AG04449 (cell line): ENCODE results near the gene SNRPE.

Source experiments
- CTCF ChIA-PET: fragments of 350-600 bp; formaldehyde crosslinking; extraction: SDS; loops from one replicate; lab custom pipeline; 2021; ENCODE audit warnings: antibody characterized with exemption; lab: Yijun Ruan, JAX
- POLR2A ChIA-PET: fragments of 400-600, 350-600 bp; formaldehyde crosslinking; extraction: SDS; loops from one replicate; lab custom pipeline; 2020; ENCODE audit warnings: antibody characterized with exemption, inconsistent platforms; lab: Yijun Ruan, JAX
- DNase-seq: peaks from one replicate; pipeline ENCODE4 v3.0.0-alpha.2; 2010; ENCODE audit warnings: low read depth, low spot score
- H3K4me3 ChIP-seq: 2 replicates; pipeline ENCODE4 v1.5.1; 2011; ENCODE audit warnings: low read depth, mild to moderate bottlenecking, control low read depth, low read length
- CTCF ChIP-seq: IDR thresholded peaks from one replicate; pipeline ENCODE4 v1.5.1; 2011; ENCODE audit warnings: mild to moderate bottlenecking, moderate library complexity, low read length, control low read depth, inconsistent platforms; ENCODE audit not compliant: insufficient read depth; ENCODE audit errors: missing control alignments

The SNRPE gene

DNA sequence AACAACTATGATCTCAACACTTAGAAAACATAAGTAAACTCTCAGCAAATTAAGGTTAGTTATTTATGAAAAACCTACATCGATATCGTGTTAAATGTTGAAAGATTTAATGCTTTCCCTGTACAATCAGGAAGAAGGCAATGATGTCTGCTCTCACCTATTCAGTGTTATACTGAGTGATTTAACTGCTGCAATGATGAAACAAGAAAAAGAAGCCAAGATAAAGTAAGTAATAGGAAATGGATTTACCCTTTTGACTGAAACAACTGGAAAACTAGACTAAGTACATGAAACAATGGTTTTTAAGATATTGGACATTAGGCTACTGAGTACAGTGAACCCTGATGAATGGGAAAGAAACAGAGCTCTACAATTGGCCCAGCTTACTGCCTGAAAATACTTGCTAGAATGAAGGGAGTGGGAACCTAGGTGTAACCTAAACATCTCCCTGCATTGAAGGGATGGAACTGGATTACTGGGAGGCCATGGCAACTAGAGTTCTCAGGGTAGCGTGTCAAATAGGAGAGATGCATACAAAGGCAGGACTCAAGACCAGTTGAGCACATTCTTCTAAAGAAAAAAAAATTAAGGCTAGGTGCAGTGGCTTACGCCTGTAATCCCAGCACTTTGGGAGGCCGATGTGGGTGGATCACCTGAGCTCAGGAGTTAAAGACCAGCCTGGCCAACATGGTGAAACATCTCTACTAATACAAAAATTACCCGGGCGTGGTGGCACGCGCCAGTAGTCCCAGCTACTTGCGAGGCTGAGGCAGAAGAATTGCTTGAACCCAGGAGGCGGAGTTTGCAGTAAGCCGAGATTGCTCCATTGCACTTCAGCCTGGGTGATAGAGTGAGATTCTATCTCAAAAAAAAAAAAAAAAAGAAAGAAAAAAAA is 37.3 kb downstream of the SNRPE start:
- POLR2A ChIA-PET, result no interaction called here
- DNase-seq, result no peak
- no peak overlapping the region for H3K4me3 ChIP-seq
- no peak for TF ChIP-seq CTCF
- CTCF ChIA-PET, result interaction anchor here (1.0 kb wide), 1 partner anchor 27 kb away, joined by 3 read pairs; no protein-coding TSS in a partner anchor

- CTCF ChIA-PET, result no interaction called here
- TF ChIP-seq CTCF, result no peak
- DNase-seq, result no peak
- H3K4me3 ChIP-seq, result no peak overlapping the region
- POLR2A ChIA-PET, result no interaction called here
Observed at GRCh38 chr1:203899353-203899716, 37.9 kb downstream of the SNRPE start.

- POLR2A ChIA-PET, result no interaction called here
Observed at GRCh38 chr1:203899869-203900714, 38.7 kb downstream of the SNRPE start.

DNA sequence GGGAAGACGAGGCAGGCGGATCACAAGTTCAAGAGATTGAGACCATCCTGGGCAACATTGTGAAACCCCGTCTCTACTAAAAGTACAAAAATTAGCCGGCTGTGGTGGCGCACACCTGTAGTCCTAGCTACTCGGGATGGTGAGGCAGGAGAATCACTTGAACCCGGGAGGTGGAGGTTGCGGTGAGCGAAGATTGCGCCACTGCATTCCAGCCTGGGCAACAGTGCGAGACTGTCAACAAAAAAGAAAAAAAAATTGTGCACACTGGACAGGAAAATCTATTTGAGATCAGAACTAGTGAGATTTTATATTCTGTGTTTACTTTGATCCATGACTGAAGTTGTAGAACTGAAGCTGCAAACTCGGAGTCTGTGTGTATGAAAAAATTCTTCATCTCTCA is 40.2 kb downstream of the SNRPE start:
- no peak for DNase-seq
- ChIA-PET CTCF (interaction anchor here (0.7 to 1.9 kb wide), 2 partner anchors 12 to 847 kb away, joined by 3 to 4 read pairs; no protein-coding TSS in a partner anchor), POLR2A (no interaction called here)
- no peak overlapping the region for H3K4me3 ChIP-seq
- no peak for TF ChIP-seq CTCF

More at GRCh38 chr1:203899869-203900714, 38.7 kb downstream of the SNRPE start:
- DNase-seq, result no peak
- CTCF ChIA-PET, result interaction anchor here (1.9 kb wide), 1 partner anchor 14 kb away, joined by 4 read pairs; no protein-coding TSS in a partner anchor
- no peak overlapping the region for H3K4me3 ChIP-seq
- TF ChIP-seq CTCF, result no peak

DNA sequence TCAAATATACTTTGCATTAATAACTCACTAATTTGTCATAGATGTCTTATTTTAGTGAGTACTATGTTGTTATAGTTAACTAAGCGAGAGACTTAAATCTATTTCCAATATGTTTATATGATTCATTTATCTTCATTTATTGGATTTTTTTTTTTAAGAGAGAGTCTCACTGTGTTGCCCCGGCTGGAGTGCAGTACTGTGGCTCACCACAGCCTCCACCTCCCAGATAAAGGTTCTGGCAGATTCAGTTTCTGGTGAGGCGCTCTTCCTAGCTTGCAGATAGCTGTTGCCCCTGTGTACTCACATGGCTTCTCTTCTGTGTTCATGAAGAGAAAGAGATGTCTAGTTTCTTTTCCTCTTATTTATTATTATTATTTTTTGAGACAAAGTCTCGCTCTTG is 43.9 kb downstream of the SNRPE start:
- ChIA-PET CTCF (interaction anchor here (0.6 to 1.4 kb wide), 2 partner anchors 224 to 575 kb away, joined by 3 read pairs; no protein-coding TSS in a partner anchor), POLR2A (no interaction called here)
- no peak for DNase-seq
- TF ChIP-seq CTCF, result no peak
- no peak overlapping the region for H3K4me3 ChIP-seq
